ENCODE results near the gene NFIX.
"Not testable (repeated sequence)": the region's sequence is repeated elsewhere in the genome, so short reads cannot be mapped to it uniquely, and the experiment has no call there.

DNA sequence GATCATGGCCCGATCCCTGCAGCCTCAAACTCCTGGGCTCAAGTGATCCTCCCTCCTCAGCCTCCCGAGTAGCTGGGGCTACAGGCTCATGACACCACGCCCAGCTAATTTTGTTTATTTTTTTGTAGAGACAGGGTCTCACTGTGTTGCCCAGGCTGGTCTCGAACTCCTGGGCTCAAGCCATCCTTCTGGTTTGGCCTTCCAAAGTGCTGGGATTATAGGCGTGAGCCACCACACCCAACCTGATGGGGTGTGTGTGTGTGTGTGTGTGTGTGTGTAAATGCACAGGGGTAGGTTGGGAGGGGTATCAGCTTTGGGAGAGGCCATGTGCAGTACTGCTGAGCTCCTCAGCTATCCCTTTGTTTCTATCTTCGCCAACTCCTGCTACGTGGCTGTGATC is 19.2 kb upstream of the NFIX start:
- TF ChIP-seq, protein P1, sequence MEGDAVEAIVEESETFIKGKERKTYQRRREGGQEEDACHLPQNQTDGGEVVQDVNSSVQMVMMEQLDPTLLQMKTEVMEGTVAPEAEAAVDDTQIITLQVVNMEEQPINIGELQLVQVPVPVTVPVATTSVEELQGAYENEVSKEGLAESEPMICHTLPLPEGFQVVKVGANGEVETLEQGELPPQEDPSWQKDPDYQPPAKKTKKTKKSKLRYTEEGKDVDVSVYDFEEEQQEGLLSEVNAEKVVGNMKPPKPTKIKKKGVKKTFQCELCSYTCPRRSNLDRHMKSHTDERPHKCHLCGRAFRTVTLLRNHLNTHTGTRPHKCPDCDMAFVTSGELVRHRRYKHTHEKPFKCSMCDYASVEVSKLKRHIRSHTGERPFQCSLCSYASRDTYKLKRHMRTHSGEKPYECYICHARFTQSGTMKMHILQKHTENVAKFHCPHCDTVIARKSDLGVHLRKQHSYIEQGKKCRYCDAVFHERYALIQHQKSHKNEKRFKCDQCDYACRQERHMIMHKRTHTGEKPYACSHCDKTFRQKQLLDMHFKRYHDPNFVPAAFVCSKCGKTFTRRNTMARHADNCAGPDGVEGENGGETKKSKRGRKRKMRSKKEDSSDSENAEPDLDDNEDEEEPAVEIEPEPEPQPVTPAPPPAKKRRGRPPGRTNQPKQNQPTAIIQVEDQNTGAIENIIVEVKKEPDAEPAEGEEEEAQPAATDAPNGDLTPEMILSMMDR (IDR thresholded peaks at IDR 0.05 in 4 of 5, conservative IDR thresholded peaks at IDR 0.05 in 1 of 5), result not testable (repeated sequence)
- not testable (repeated sequence) for TF ChIP-seq POLR2A (IDR thresholded peaks at IDR 0.05)

Measured in gastrocnemius medialis (tissue), 4 donors.